Thyroid gland (tissue), 4 donors: ENCODE measurements around the gene KRT33A. TPM values are rescaled to one million over a fixed set of nuclear protein-coding genes. Genes with fewer than 3 reads are reported as not detected.

ENCODE experiments used
- DNase-seq, 2 donors: peaks; one replicate each; pipeline ENCODE4 v3.0.0-alpha.2; 2019
- H3K27ac ChIP-seq, 3 donors: fragments of 200-600 bp; sonication (generic); 1 replicate in 2 of 3; 2 replicates in 1 of 3; pipeline ENCODE4 v1.5.1; 2016 to 2019; ENCODE audit warnings: mild to moderate bottlenecking in 1 of 3, moderate library complexity in 1 of 3
- H3K27me3 ChIP-seq: fragments of 200-600 bp; sonication (generic); one replicate; pipeline ENCODE4 v1.5.1; 2019
- H3K36me3 ChIP-seq, 2 donors: fragments of 200-600 bp; sonication (generic); one replicate each; pipeline ENCODE4 v1.5.1; 2016 to 2019
- H3K4me1 ChIP-seq, 2 donors: fragments of 200-600 bp; sonication (generic); one replicate each; pipeline ENCODE4 v1.5.1; 2017 to 2019
- H3K4me3 ChIP-seq, 3 donors: fragments of 200-600 bp; sonication (generic); replicated peaks in 1 of 3; 1 replicate in 2 of 3; 2 replicates in 1 of 3; pipeline ENCODE4 v1.5.1; 2016; ENCODE audit warnings: mild to moderate bottlenecking in 1 of 3
- H3K9me3 ChIP-seq: fragments of 200-600 bp; sonication (generic); one replicate; pipeline ENCODE4 v1.5.1; 2017
- POLR2A ChIP-seq, 2 donors: fragments of 450-650 bp; IDR thresholded peaks; one replicate each; pipeline ENCODE4 v1.6.1; 2017; ENCODE audit warnings: antibody characterized with exemption in 2 of 2, mild to moderate bottlenecking in 2 of 2, moderate library complexity in 1 of 2
- WGBS, 2 donors: methylation state at CpG; one replicate each; pipeline ENCODE4 v1.1.5; 2017; 5-methylcytosine and 5-hydroxymethylcytosine counted together
- intact Hi-C: fragments of 100-400 bp; cut with DNase I; formaldehyde crosslinking; loops from one replicate; pipeline ENCODE4 v1.15.1; 2023
- total RNA-seq, 4 donors: library from RNA; depleted of rRNA; stranded (reverse); fragments of >200 nt; gene quantifications; one replicate each; pipeline ENCODE4 v1.2.3, GENCODE V29; 2016
- TF ChIP-seq, protein P1 (sequence below), 6 experiments: fragments of 200-600 bp in 3 of 6; fragments of 450-650 bp in 3 of 6; sonication (generic) in 3 of 6; IDR thresholded peaks; one replicate each; pipeline ENCODE4 v1.5.1; 2016 to 2019; ENCODE audit warnings: antibody characterized with exemption in 6 of 6, mild to moderate bottlenecking in 2 of 6, inconsistent platforms in 1 of 6, moderate library complexity in 1 of 6

The KRT33A gene
- total RNA-seq, 4 donors from 2014 or later: not detected

DNA sequence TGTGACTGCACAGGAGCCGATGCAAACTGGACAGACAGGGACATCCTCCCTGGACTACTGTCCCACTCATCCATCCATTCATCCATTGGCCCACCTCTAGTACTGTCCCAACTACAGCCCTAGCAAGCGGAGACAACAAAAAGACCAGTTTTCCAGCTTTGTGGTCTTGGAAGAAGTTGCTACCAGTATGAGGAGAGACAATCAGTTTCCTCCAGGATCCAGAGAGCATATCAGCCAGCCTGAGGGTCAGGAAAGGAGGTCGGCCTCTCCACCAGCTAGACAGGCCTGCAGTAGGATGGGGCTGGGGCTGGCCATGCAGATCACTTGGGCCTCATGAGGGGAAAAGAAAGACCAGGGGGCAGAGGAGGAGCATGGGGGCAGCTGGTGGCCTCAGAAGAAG lies 16.8 kb downstream of the KRT33A start:
- WGBS, 2 donors: 98 to 100% methylated on average over 3 of the region's 3 CpGs
- no peaks in the 10 kb centered on the region for H3K27me3 ChIP-seq
- H3K4me1 ChIP-seq: no peaks in the 10 kb centered on the region
- intact Hi-C loops: no loop called here
- no peaks in the 10 kb centered on the region for H3K9me3 ChIP-seq
- no peak overlapping the region for H3K27ac ChIP-seq
- DNase-seq: no peak
- no peaks in the 10 kb centered on the region for H3K36me3 ChIP-seq
- no peak overlapping the region for H3K4me3 ChIP-seq
- TF ChIP-seq POLR2A (IDR thresholded peaks at IDR 0.05): no peak
- TF ChIP-seq, protein P1, sequence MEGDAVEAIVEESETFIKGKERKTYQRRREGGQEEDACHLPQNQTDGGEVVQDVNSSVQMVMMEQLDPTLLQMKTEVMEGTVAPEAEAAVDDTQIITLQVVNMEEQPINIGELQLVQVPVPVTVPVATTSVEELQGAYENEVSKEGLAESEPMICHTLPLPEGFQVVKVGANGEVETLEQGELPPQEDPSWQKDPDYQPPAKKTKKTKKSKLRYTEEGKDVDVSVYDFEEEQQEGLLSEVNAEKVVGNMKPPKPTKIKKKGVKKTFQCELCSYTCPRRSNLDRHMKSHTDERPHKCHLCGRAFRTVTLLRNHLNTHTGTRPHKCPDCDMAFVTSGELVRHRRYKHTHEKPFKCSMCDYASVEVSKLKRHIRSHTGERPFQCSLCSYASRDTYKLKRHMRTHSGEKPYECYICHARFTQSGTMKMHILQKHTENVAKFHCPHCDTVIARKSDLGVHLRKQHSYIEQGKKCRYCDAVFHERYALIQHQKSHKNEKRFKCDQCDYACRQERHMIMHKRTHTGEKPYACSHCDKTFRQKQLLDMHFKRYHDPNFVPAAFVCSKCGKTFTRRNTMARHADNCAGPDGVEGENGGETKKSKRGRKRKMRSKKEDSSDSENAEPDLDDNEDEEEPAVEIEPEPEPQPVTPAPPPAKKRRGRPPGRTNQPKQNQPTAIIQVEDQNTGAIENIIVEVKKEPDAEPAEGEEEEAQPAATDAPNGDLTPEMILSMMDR (IDR thresholded peaks at IDR 0.05): no peak

GRCh38 chr17:41333098-41333497 lies 17.5 kb downstream of the KRT33A start:
- Histone ChIP-seq H3K27ac (no peak overlapping the region), H3K4me1 (no peaks in the 10 kb centered on the region), H3K4me3 (no peak overlapping the region), H3K36me3 (no peaks in the 10 kb centered on the region), H3K27me3 (no peaks in the 10 kb centered on the region), H3K9me3 (no peaks in the 10 kb centered on the region)
- 91 to 100% methylated on average over 5 of the region's 5 CpGs for WGBS, 2 donors
- no peak for DNase-seq
- intact Hi-C loops: no loop called here
- TF ChIP-seq, protein P1 (IDR thresholded peaks at IDR 0.05): no peak
- TF ChIP-seq POLR2A (IDR thresholded peaks at IDR 0.05): no peak

- no peak overlapping the region for H3K27ac ChIP-seq
- WGBS, 2 donors: 75 to 92% methylated on average over 1 to 2 of the region's 2 CpGs
- H3K36me3 ChIP-seq: no peaks in the 10 kb centered on the region
- no peaks in the 10 kb centered on the region for H3K9me3 ChIP-seq
- TF ChIP-seq POLR2A (IDR thresholded peaks at IDR 0.05): no peak
- TF ChIP-seq, protein P1 (IDR thresholded peaks at IDR 0.05): no peak
- no peak overlapping the region for H3K4me3 ChIP-seq
- H3K4me1 ChIP-seq: no peaks in the 10 kb centered on the region
- H3K27me3 ChIP-seq: no peaks in the 10 kb centered on the region
- no peak for DNase-seq
- intact Hi-C loops: no loop called here
Measured at GRCh38 chr17:41332239-41332638, 18.4 kb downstream of the KRT33A start.

DNA sequence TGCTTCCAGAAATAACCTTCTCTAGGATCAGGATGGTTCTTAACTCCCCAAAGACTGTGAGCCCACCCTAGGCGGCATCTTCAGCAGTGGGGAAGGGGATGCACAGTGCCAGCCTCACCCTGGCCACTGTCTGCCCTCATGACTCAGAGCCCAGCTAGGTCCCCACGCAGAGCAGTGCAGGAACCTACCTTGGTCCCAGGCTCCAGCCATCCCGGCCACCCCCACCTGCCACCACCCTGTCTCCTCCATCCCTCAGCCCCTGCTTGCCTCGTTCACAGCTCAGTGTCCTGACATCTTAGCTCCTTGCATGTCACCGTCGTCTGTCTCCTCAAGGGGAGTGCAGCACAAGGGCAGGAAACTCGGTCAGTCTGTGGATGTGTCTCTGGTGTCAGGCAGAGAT lies 19.0 kb downstream of the KRT33A start:
- Histone ChIP-seq H3K9me3 (no peaks in the 10 kb centered on the region), H3K27me3 (no peaks in the 10 kb centered on the region), H3K36me3 (no peaks in the 10 kb centered on the region), H3K4me1 (no peaks in the 10 kb centered on the region), H3K27ac (no peak overlapping the region), H3K4me3 (no peak overlapping the region)
- 79 to 82% methylated on average over 2 to 7 of the region's 7 CpGs for WGBS, 2 donors
- no peak for DNase-seq
- TF ChIP-seq, protein P1 (IDR thresholded peaks at IDR 0.05): no peak
- no peak for TF ChIP-seq POLR2A (IDR thresholded peaks at IDR 0.05)
- intact Hi-C loops: no loop called here

- Histone ChIP-seq H3K4me1 (no peaks in the 10 kb centered on the region), H3K27ac (no peak overlapping the region), H3K4me3 (no peak overlapping the region), H3K36me3 (no peaks in the 10 kb centered on the region), H3K9me3 (no peaks in the 10 kb centered on the region), H3K27me3 (no peaks in the 10 kb centered on the region)
- peak; percentile 29 to 35 for DNase-seq
- intact Hi-C loops: no loop called here
- TF ChIP-seq POLR2A (IDR thresholded peaks at IDR 0.05): no peak
- TF ChIP-seq, protein P1 (IDR thresholded peaks at IDR 0.05): peak; percentile 23 to 54 (median 36)
- WGBS, 2 donors: 45 to 59% methylated on average over 9 to 13 of the region's 13 CpGs
Measured at GRCh38 chr17:41329279-41329948, 21.2 kb downstream of the KRT33A start.
